Loucy (cell line): ENCODE data around the gene CIITA.

Experiments used
- EZH2phosphoT487 ChIP-seq: fragments of 200-600 bp; IDR thresholded peaks from 2 replicates; pipeline ENCODE4 v1.6.1; 2018; ENCODE audit warnings: antibody characterized with exemption, mild to moderate bottlenecking, moderate library complexity, borderline replicate concordance
- TF ChIP-seq, protein P1 (sequence below): fragments of 200-600 bp; sonication (generic); conservative IDR thresholded peaks from 2 replicates; pipeline ENCODE4 v1.5.1; 2014; ENCODE audit warnings: mild to moderate bottlenecking, antibody characterized with exemption, low read length

- TF ChIP-seq, protein P1, sequence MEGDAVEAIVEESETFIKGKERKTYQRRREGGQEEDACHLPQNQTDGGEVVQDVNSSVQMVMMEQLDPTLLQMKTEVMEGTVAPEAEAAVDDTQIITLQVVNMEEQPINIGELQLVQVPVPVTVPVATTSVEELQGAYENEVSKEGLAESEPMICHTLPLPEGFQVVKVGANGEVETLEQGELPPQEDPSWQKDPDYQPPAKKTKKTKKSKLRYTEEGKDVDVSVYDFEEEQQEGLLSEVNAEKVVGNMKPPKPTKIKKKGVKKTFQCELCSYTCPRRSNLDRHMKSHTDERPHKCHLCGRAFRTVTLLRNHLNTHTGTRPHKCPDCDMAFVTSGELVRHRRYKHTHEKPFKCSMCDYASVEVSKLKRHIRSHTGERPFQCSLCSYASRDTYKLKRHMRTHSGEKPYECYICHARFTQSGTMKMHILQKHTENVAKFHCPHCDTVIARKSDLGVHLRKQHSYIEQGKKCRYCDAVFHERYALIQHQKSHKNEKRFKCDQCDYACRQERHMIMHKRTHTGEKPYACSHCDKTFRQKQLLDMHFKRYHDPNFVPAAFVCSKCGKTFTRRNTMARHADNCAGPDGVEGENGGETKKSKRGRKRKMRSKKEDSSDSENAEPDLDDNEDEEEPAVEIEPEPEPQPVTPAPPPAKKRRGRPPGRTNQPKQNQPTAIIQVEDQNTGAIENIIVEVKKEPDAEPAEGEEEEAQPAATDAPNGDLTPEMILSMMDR: no peak
- no peak for TF ChIP-seq EZH2phosphoT487
These were observed 102.0 kb downstream of the CIITA start for GRCh38 chr16:10978871-10979446.
